Activated CD8-positive, alpha-beta memory T cell treated with anti-CD3 and anti-CD28 coated beads for 36 hours (primary cell): ENCODE measurements around the gene GMDS. TPM values are rescaled to one million over a fixed set of nuclear protein-coding genes. Genes with fewer than 3 reads are reported as not detected.

Experiments used
- CTCF ChIA-PET: fragments of 350-600 bp; sonication (Branson Sonifier 250); formaldehyde crosslinking; loops from one replicate; lab custom pipeline; 2021; ENCODE audit warnings: antibody characterized with exemption; lab: Charles Lee
- POLR2A ChIA-PET: fragments of 350-600 bp; sonication (Branson Sonifier 250); formaldehyde crosslinking; loops from one replicate; lab custom pipeline; 2021; ENCODE audit warnings: antibody characterized with exemption; lab: Charles Lee
- total RNA-seq, 2 experiments: library from RNA; stranded (reverse); gene quantifications; one replicate each; pipeline ENCODE4 v1.2.3, GENCODE V29; 2021

GMDS gene
- total RNA-seq, 2 experiments from 2014 or later, result 36.0 to 37.1 TPM

- CTCF ChIA-PET, result interaction anchor here (1.4 kb wide), 1 partner anchor 21 kb away, joined by 4 read pairs; no protein-coding TSS in a partner anchor
- POLR2A ChIA-PET, result no interaction called here
Observed at GRCh38 chr6:1617466-1618310, 627.7 kb downstream of the GMDS start.

DNA sequence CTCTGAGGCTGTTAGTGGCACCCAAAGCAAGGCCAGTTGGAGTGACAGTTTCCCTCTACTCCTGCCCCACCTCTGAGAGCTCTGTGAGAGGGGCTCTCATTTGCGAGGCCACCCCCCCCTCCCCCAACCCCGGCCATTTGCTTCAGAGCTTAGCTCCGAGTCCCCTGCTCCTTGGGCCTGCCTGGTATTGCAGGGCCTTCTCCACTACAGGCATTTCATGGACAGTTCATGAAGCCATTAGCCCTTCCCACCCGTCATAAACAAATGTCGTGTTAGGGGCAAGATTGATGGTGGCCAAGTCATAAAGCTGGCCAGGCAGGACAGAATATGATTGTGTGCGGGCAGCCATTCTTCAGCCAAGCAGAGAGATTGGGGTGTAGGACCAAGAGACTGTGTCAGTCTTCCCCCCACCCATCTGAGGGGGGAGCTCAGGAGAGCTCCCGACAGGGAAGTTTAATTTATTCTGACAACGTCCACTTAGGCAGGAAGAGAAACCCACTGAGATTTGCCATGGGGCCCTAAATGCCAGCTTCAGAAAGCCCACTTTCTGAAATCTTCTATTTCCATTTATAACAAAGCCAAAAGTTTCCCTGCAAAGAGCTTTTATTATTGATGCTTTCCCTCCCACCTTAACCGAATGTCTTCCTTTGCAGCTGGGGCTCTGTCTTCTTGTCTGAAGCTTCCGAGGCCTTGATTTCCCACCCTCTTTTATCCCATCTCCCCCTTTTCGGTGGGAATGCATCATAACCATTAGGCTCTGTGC is 628.5 kb downstream of the GMDS start:
- ChIA-PET CTCF (interaction anchor here (1.4 kb wide), 1 partner anchor 20 kb away, joined by 4 read pairs; no protein-coding TSS in a partner anchor), POLR2A (no interaction called here)

DNA sequence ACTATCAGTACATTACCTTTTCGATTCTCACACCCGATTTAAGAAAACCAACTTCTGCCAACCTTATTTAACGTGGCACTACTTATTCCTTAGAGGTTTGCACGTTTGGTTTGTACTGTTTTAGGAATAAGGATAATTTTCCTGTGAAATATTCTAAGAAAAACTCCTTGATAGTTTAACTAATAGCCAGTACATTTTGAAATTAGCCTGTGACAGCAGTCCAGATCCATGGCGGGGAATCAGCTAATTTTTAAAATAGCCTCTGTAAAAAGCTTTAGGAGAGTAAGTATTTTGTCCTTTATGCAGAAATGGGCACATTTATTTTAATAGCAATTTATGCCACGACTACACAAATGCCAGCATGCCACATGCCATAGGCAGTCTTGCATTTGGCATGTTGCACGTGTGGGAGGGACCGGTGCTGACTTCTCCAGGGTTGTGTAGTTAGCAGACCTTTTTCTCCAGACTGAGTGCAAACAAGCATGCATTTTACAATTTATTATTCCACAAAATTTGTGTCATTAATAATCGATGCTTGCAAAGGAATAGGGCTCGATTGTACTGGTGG is 629.5 kb downstream of the GMDS start:
- CTCF ChIA-PET, result interaction anchor here (2.3 kb wide), 1 partner anchor 20 kb away, joined by 7 read pairs; no protein-coding TSS in a partner anchor
- POLR2A ChIA-PET, result no interaction called here

- ChIA-PET CTCF (interaction anchor here (0.5 to 2.3 kb wide), 2 partner anchors 20 to 197 kb away, joined by 5 to 7 read pairs; no protein-coding TSS in a partner anchor), POLR2A (no interaction called here)
Observed at GRCh38 chr6:1615151-1615852, 630.1 kb downstream of the GMDS start.

DNA sequence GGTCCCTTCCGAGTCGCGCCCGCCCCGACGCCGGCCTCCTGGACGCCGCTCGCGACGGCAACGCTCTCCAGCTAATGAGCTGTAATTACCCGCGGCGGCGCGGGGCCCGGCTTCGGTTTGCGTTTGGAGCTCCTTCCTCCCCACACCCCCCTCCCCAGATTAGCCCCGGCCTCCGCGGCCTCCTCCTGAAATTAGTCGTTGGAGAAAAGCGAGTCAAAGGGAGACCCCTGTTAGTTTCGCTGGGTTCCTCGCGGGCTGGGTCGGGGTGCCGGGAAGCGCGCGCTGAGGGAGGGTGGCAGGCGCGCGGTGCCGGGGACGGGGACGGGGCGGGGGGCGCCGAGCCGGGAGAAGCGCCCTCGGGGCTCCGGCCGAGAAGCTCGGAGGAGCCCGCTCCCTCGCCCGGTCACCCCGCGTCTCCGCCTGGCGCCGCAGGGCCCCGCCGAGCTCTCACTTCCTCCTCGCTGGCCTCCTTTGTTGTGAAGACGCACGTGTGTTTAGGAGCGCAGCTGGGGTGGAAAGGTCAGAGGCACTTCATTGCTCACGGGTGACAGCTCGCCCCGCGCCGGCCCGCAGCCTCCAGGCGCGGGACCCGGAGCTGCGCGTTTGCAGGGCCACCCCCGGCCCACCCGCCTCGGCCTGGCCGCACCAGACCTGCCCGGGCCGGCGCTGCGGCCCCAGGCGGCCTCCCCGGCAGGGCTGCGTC is 630.8 kb downstream of the GMDS start:
- ChIA-PET POLR2A (no interaction called here), CTCF (interaction anchor here (0.6 to 2.3 kb wide), 3 partner anchors 19 to 1019 kb away, joined by 3 to 7 read pairs (median 3); no protein-coding TSS in a partner anchor)

DNA sequence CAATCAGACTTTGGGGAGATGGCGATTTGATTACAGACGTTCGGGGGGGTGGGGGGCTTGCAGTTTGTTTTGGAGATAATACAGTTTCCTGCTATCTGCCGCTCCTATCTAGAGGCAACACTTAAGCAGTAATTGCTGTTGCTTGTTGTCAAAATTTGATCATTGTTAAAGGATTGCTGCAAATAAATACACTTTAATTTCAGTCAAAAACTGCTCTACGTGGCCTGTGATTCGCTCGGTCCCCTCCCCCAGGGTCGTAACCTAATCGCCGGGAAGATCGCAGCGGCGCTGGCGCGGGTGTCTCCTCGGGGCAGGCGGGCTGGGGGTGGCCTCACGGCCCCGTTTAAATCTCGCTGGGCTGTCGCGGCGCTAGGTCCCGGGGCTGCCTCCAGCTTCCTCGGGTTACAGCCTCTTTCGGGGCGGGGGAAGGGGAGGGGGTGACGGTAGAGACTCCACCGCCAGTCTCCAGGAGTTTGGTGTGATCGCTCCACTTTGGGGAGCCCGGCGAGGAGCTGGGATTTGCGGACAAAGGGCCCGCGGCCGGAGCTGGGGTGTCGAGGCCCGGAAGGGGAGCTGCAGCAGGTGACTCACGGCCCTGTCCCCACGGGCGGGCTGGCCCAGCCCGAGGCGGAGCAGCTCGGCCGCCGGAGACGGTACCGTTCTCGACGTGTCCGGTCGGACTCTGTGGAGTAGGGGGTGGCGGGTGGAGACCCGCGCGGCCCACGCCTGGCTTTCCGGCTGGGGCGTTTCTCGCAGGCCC is 631.5 kb downstream of the GMDS start:
- ChIA-PET POLR2A (no interaction called here), CTCF (interaction anchor here (0.6 to 2.3 kb wide), 3 partner anchors 18 to 1020 kb away, joined by 3 to 7 read pairs (median 3); no protein-coding TSS in a partner anchor)

DNA sequence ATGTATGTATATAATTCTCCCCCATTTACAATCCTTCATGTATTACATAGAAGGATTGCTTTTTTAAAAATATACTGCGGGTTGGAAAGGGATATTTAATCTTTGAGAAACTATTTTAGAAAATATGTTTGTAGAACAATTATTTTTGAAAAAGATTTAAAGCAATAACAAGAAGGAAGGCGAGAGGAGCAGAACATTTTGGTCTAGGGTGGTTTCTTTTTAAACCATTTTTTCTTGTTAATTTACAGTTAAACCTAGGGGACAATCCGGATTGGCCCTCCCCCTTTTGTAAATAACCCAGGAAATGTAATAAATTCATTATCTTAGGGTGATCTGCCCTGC is 632.1 kb downstream of the GMDS start:
- POLR2A ChIA-PET, result no interaction called here
- CTCF ChIA-PET, result interaction anchor here (0.8 to 2.3 kb wide), 2 partner anchors 18 to 1021 kb away, joined by 3 to 7 read pairs; no protein-coding TSS in a partner anchor

- POLR2A ChIA-PET, result no interaction called here
- CTCF ChIA-PET, result interaction anchor here (0.8 kb wide), 1 partner anchor 1022 kb away, joined by 3 read pairs; no protein-coding TSS in a partner anchor
Observed at GRCh38 chr6:1612974-1613306, 632.5 kb downstream of the GMDS start.

DNA sequence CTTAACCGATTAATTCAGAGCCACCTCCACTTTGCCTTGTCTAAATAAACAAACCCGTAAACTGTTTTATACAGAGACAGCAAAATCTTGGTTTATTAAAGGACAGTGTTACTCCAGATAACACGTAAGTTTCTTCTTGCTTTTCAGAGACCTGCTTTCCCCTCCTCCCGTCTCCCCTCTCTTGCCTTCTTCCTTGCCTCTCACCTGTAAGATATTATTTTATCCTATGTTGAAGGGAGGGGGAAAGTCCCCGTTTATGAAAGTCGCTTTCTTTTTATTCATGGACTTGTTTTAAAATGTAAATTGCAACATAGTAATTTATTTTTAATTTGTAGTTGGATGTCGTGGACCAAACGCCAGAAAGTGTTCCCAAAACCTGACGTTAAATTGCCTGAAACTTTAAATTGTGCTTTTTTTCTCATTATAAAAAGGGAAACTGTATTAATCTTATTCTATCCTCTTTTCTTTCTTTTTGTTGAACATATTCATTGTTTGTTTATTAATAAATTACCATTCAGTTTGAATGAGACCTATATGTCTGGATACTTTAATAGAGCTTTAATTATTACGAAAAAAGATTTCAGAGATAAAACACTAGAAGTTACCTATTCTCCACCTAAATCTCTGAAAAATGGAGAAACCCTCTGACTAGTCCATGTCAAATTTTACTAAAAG is 633.0 kb downstream of the GMDS start:
- ChIA-PET CTCF (interaction anchor here (0.7 to 0.8 kb wide), 2 partner anchors 12 to 1022 kb away, joined by 3 read pairs; no protein-coding TSS in a partner anchor), POLR2A (no interaction called here)

GRCh38 chr6:1611572-1612298 is 633.7 kb downstream of the GMDS start:
- ChIA-PET CTCF (interaction anchor here (0.5 to 0.9 kb wide), 4 partner anchors 12 to 495 kb away, joined by 3 to 4 read pairs (median 3); no protein-coding TSS in a partner anchor), POLR2A (no interaction called here)

DNA sequence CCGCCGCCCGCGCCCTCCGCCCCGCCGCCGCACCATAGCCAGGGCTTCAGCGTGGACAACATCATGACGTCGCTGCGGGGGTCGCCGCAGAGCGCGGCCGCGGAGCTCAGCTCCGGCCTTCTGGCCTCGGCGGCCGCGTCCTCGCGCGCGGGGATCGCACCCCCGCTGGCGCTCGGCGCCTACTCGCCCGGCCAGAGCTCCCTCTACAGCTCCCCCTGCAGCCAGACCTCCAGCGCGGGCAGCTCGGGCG is 634.2 kb downstream of the GMDS start:
- ChIA-PET POLR2A (no interaction called here), CTCF (interaction anchor here (0.5 to 0.9 kb wide), 2 partner anchors 13 to 495 kb away, joined by 3 read pairs; no protein-coding TSS in a partner anchor)

DNA sequence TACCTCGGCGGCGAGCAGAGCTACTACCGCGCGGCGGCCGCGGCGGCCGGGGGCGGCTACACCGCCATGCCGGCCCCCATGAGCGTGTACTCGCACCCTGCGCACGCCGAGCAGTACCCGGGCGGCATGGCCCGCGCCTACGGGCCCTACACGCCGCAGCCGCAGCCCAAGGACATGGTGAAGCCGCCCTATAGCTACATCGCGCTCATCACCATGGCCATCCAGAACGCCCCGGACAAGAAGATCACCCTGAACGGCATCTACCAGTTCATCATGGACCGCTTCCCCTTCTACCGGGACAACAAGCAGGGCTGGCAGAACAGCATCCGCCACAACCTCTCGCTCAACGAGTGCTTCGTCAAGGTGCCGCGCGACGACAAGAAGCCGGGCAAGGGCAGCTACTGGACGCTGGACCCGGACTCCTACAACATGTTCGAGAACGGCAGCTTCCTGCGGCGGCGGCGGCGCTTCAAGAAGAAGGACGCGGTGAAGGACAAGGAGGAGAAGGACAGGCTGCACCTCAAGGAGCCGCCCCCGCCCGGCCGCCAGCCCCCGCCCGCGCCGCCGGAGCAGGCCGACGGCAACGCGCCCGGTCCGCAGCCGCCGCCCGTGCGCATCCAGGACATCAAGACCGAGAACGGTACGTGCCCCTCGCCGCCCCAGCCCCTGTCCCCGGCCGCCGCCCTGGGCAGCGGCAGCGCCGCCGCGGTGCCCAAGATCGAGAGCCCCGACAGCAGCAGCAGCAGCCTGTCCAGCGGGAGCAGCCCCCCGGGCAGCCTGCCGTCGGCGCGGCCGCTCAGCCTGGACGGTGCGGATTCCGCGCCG is 634.7 kb downstream of the GMDS start:
- CTCF ChIA-PET, result interaction anchor here (0.9 kb wide), 1 partner anchor 14 kb away, joined by 3 read pairs; no protein-coding TSS in a partner anchor
- POLR2A ChIA-PET, result no interaction called here

DNA sequence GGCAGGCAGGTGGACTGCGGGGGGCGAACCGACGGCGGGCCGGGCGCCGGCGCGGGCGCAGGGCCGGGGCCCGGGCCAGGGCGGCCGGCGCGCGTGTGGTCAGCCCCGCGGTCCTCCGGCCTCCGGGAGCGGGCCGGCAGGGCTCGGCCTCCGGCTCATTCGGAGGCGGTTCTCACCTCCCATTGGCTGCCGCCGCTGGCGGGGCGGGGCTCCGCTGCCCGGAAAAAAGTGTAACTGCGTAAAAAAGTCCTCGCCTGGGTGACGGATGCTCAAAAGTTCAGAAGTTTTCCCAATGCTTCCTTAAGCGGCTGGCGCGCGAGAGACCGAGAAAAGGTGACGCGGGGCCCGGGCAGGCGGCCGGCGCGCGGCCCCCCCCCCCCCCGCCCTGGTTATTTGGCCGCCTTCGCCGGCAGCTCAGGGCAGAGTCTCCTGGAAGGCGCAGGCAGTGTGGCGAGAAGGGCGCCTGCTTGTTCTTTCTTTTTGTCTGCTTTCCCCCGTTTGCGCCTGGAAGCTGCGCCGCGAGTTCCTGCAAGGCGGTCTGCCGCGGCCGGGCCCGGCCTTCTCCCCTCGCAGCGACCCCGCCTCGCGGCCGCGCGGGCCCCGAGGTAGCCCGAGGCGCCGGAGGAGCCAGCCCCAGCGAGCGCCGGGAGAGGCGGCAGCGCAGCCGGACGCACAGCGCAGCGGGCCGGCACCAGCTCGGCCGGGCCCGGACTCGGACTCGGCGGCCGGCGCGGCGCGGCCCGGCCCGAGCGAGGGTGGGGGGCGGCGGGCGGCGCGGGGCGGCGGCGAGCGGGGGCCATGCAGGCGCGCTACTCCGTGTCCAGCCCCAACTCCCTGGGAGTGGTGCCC is 635.5 kb downstream of the GMDS start, which contains the start of gene FOXC1:
Gene FOXC1 (plus strand): TSS at position 268 of the 849 bp plus-strand sequence. CDS start 531 bp downstream, at position 799.
- ChIA-PET POLR2A (no interaction called here), CTCF (no interaction called here)

DNA sequence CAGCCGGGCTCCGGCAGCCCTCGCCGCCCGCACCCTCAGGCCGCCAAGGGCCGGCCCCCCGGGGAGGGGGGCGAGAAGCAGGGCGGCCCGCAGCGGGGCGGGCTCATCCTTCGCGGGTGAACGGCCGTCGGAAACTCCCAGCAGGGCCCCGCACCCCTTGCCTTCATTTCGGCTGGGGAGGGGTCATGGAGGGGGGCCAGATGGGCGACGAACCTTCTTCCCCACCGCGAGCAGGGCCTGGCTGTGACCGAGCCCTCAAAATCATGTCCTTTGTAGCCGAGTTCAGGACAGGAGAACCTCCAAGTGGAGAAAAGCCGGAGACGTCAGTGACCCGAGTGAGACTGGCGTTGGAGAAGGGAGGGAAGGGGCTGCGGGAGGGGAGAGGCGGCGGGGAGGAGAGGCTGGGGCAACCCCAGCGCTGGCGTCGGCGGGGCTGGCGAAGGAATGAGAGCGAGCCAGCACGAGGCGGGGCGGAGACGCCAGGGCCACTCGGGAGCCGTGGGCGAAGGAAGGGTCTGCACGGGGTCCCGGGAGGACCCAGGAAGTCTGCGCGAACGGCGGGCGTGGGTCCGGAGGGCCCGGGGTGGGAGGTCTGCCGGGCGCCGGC is 636.3 kb downstream of the GMDS start:
- POLR2A ChIA-PET, result no interaction called here

More for the DNA sequence above, 636.3 kb downstream of the GMDS start:
- CTCF ChIA-PET, result interaction anchor here (0.6 kb wide), 1 partner anchor 961 kb away, joined by 5 read pairs; no protein-coding TSS in a partner anchor
